HG03039 (cell line): ENCODE results near the gene ADGRD1.

Experiments
- ATAC-seq: cut with Tn5 transposase; IDR thresholded peaks from one replicate; pipeline ENCODE4 v1.9.1; 2021; ENCODE audit warnings: mild to moderate bottlenecking, moderate library complexity; ENCODE audit not compliant: unreplicated experiment

ADGRD1 gene

GRCh38 chr12:131020326-131021153, 66.8 kb downstream of the ADGRD1 start:
- ATAC-seq: no peak

- no peak for ATAC-seq
Measured at GRCh38 chr12:131021154-131021541, 67.4 kb downstream of the ADGRD1 start.

- no peak for ATAC-seq
Measured at GRCh38 chr12:131024026-131024425, 70.3 kb downstream of the ADGRD1 start.

- no peak for ATAC-seq
Measured at GRCh38 chr12:131024721-131025120, 71.0 kb downstream of the ADGRD1 start.

GRCh38 chr12:131025234-131025633, 71.5 kb downstream of the ADGRD1 start:
- ATAC-seq: no peak

GRCh38 chr12:131025939-131026702, 72.4 kb downstream of the ADGRD1 start:
- ATAC-seq: no peak

GRCh38 chr12:131026754-131027153, 73.0 kb downstream of the ADGRD1 start:
- no peak for ATAC-seq

- no peak for ATAC-seq
Measured at GRCh38 chr12:131027264-131027663, 73.6 kb downstream of the ADGRD1 start.

GRCh38 chr12:131027876-131028586, 74.3 kb downstream of the ADGRD1 start:
- ATAC-seq: no peak

GRCh38 chr12:131028587-131029338, 75.1 kb downstream of the ADGRD1 start:
- no peak for ATAC-seq

GRCh38 chr12:131030472-131031328, 77.0 kb downstream of the ADGRD1 start:
- ATAC-seq: no peak

GRCh38 chr12:131032082-131032750, 78.5 kb downstream of the ADGRD1 start:
- ATAC-seq: no peak

- ATAC-seq: no peak
Measured at GRCh38 chr12:131033486-131033885, 79.8 kb downstream of the ADGRD1 start.

- no peak for ATAC-seq
Measured at GRCh38 chr12:131033886-131034482, 80.3 kb downstream of the ADGRD1 start.

- no peak for ATAC-seq
Measured at GRCh38 chr12:131034631-131035244, 81.0 kb downstream of the ADGRD1 start.

GRCh38 chr12:131035245-131035681, 81.6 kb downstream of the ADGRD1 start:
- ATAC-seq: no peak

GRCh38 chr12:131038159-131038558, 84.5 kb downstream of the ADGRD1 start:
- no peak for ATAC-seq
